ENCODE measurements around the gene PTPRN2. TPM values are rescaled to one million over a fixed set of nuclear protein-coding genes. Genes with fewer than 3 reads are reported as not detected.
"Not testable (repeated sequence)": the region's sequence is repeated elsewhere in the genome, so short reads cannot be mapped to it uniquely, and the experiment has no call there.

The PTPRN2 gene
- polyA plus RNA-seq, 4 donors, result 7.3 to 11.4 (median 8.0) TPM

- no peak for DNase-seq (ENCODE audit: low read depth in 4 of 4, low spot score in 2 of 4)
These were observed 225.6 kb downstream of the PTPRN2 start for GRCh38 chr7:158362001-158362400.

DNA sequence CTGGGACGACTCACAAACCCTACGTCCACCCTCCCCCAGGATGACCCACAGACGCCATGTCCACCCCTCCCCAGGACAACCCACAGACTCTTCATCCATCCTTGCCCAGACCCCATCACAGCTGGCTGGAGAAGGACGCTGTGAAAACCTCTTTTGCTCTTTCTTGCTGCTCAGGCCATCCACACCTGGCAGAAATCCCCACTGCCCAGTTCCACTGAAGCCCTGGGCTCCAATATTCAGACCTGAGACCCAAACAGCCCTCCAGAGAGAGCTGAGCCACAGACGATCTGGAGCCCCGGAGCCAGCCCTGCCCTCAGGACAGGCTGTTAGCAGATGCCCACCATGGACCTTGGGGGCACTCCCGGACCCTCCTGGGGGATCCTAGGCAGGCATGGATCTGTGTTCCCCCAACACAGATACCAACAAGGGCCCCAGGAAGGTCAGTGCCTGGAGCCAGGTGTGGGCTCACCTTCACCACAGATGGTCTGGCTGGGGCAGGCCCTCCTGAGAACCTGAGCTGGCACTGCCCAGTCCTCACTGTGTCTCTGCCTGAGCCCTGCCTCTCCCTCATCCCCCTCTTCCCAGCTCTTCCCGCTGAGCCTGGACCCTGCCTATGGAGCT is 226.2 kb downstream of the PTPRN2 start:
- DNase-seq (ENCODE audit: low read depth in 4 of 4, low spot score in 2 of 4), result no peak

DNA sequence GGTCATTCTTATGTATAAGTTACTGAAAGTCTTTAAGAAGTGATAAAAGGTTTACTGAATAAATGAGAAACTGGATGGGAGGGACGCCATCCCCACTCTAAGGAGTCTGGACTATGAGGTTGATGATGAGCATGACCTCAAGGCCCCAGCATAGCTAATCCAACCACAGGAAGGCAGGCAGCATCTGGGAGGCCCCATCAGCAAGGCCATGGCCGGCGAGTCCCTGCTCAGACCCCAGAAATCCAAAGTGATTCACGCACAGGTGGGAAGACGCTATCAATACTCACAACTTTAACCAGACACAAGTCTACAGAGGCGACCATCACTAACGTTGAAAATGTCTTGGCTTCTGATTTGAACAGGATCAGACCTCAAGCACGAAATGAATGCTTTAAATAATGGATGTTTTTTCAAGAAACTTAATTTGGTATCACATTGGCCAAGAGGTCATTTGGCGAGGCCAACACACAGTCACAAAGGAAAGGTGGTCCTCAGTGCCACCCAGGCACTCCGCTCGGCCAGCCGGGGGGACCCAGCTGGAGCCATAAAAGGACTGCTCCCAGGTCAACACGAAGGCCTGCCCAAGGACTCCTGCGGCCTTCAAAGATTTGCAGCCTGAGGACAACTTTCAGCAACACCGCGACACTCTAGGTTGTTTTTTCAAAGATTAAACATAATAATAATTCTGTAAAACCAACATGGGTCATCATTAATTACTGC is 228.5 kb downstream of the PTPRN2 start:
- DNase-seq (ENCODE audit: low read depth in 4 of 4, low spot score in 2 of 4), result no peak

DNA sequence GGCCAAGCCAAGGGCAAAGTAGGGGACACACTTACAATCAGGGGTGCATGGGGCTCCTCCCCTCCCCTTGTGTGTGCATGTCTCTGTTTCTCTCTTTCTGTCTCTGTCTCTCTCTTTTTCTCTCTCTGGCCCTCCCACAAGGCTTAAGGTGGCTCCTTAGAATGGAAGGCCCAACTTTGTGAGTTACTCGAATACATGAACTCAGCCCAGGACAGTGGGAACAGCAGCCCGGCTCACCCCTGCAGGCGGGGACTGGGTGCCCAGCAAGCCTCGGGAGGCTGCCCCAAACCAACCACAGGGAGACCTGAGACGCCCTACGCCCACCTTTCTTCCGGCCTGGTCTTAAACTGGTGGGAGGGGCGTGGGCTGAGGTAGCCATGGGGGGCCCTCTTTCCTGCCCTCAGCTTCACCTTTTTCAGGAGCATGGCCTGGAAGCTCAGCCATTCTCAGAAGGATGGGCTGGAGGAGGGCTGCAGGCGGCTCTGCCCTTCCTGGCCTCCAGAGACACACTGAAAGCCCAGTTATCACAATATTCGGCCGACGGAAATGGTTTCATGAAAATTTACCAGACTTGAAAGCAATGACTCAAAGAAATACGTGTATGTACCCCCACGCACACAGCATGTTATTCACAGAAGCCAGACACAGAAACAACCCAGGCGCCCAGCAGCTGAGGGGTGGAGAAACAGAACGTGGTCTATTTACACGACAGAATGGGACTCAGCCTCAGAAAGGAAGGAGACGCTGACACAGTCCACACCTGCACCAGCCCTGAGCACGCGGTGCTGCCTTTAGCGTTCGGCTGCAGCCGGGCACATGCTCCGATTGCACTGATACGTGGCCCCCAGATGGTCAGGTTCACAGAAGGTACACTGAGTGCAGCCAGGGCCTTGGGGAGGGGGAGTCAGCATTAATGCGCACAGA is 229.5 kb downstream of the PTPRN2 start:
- DNase-seq (ENCODE audit: low read depth in 4 of 4, low spot score in 2 of 4), result no peak

DNA sequence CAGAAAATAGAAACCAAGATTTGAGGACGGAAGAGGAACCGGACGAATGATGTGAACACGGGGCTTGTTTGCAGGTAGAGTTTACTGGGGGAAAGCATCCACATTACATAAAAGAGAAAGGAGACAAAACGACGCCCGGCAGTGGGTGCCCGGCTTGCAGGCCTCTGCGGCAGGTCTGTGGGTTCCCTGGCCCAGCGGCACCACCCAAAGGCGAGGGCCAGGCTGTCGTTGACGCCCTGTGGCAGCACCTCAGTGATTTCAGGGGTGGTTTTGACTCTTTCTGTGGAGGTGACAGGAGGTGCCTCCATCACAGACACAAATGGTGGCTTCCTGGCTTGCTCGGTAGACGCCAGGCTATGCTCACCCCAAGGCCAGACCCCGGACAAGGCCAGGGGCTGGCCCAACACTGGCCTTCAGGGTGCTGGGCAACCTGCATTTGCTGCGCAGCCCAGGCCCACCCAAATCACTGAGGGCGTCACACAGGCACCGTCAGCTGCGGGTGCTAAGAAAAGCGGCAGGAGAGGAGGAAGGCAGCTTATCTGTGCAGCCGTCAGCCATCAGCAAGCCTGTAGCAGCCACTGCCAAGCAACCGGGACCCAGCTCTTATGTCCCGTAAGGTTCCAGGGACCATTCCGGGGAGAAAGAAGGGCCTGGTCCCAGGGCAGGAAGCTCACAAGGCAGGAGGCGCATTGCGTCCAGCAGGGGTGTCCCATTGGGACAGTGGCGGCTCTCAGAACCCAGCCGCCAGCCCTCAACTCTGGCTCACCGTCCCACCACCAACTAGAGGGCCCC is 230.3 kb downstream of the PTPRN2 start:
- DNase-seq (ENCODE audit: low read depth in 4 of 4, low spot score in 2 of 4), result no peak

DNA sequence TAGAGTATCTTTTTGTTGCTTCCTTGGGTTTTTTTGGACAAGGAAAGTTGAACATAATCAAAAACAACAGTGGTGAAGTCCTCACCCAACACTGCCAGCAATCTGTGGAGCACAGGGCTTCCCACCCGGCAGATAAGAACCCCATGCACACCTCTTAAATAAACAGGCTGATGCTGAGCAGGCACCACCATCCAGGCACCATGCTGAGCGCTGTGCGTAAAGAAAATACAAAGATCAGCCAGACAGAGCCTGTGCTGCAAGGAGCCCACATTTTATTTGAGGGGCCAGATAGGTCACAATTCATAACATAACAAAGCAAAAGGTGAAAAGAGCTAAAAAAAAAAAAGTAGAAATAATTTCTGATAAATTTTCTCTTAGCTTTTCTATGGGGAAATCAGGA is 231.2 kb downstream of the PTPRN2 start:
- DNase-seq (ENCODE audit: low read depth in 4 of 4, low spot score in 2 of 4), result no peak

DNA sequence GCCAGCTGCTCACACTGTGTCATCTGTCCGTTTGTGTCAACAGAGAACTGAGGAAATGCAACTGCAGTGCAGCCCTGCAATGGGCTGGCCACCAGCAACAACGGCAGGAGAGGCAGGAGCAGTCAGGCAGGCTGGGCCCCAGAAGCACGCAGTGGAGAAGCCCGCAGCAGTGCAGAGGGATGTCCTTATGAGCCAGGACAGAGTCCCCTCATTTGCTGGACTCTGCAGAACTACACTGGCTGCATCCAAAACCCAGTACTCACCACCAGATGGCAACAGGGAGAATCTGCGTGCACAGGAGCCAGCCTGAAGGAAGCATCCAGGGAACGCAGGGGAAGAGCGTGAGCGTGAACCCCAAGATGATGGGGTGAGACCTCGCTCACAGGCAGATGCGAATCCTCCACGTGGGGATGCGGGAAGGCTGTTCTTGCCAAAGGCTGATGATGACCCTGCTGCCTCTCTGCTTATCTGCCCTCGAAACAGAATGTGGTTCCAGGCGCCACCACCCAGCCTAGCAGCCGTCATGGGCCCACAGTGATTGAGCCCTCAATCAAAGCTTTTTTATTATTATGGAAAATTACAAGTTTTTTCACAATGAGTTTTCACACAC is 232.1 kb downstream of the PTPRN2 start:
- DNase-seq (ENCODE audit: low read depth in 4 of 4, low spot score in 2 of 4), result no peak

- DNase-seq (ENCODE audit: low read depth in 4 of 4, low spot score in 2 of 4), result no peak
These were observed 232.8 kb downstream of the PTPRN2 start for GRCh38 chr7:158354861-158355260.

GRCh38 chr7:158353606-158354570 is 233.7 kb downstream of the PTPRN2 start:
- DNase-seq (ENCODE audit: low read depth in 4 of 4, low spot score in 2 of 4), result no peak

DNA sequence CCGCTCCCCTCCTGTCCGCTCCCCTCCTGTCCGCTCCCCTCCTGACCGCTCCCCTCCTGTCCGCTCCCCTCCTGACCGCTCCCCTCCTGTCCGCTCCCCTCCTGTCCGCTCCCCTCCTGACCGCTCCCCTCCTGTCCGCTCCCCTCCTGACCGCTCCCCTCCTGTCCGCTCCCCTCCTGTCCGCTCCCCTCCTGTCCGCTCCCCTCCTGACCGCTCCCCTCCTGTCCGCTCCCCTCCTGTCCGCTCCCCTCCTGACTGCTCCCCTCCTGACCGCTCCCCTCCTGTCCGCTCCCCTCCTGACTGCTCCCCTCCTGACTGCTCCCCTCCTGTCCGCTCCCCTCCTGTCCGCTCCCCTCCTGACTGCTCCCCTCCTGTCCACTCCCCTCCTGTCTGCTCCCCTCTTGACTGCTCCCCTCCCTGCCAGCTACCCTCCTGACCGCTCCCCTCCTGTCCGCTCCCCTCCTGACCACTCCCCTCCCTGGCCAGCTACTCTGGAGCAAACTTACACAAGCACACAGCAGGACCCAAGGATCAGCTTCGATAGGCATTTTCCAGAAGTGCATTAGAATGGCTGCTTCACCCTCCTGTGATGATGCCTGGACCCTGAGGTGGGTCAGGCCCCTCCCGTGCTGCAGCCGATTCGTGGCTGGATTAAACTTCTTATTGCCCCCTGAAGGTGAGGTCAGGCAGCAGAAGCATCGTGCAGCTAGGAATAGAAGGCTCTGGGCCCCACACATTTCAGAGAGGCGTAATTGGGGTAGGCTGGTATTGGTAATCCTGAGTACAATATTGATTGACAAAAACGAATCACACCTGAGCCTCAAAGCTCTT is 235.5 kb downstream of the PTPRN2 start:
- not testable (repeated sequence) for DNase-seq (ENCODE audit: low read depth in 4 of 4, low spot score in 2 of 4)

DNA sequence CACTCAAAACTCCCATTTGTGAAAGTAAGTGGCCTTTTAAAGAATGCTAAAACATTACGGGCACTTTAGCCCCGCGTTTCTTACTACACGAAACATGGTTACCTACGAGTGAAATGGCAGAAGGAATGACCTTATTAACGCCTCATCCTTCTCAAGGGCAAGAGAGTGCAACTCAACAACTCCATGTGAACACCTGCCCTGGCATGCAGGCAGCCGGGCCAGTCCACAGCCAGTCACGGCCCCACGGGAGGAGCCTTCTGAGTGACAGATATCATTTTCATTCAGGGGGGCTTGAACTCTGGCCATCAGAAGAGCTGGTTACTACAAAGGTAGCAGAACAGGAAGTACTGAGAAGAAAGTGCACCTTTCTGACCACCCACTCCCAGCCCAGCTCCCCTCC is 236.1 kb downstream of the PTPRN2 start:
- no peak for DNase-seq (ENCODE audit: low read depth in 4 of 4, low spot score in 2 of 4)

- DNase-seq (ENCODE audit: low read depth in 4 of 4, low spot score in 2 of 4), result no peak
These were observed 236.6 kb downstream of the PTPRN2 start for GRCh38 chr7:158351051-158351450.

GRCh38 chr7:158350166-158350900 is 237.3 kb downstream of the PTPRN2 start:
- DNase-seq (ENCODE audit: low read depth in 4 of 4, low spot score in 2 of 4), result no peak

DNA sequence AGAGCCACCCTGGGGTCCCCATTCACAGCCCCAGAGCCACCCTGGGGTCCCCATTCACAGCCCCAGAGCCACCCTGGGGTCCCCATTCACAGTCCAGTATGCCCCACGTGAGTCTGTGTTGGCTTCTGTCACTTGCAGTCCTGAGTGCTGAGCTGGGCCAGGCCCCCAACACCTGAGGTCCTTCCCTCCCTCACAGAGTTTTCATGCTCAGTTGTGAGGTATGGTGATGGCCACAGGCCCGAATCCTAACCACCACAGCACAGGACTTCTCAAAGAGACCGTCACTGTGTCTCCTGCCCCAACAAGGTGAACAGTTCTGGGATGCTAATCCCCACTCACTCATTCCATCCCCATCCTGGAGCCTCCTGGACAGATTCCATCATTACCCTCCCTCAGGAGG is 239.2 kb downstream of the PTPRN2 start:
- no peak for DNase-seq (ENCODE audit: low read depth in 4 of 4, low spot score in 2 of 4)

DNA sequence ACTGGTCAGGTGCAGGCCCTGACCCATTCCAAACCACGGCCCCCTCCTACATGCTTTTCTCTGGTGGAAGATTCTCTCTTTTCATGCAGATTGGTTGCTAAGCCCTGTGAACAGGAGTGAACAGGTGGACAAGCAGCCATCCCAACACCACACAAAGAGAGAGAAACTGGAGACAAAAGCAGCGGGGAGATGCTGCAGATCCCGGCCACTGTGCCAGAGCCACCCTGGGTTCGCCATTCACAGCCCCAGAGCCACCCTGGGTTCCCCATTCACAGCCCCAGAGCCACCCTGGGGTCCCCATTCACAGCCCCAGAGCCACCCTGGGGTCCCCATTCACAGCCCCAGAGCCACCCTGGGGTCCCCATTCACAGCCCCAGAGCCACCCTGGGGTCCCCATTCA is 239.6 kb downstream of the PTPRN2 start:
- not testable (repeated sequence) for DNase-seq (ENCODE audit: low read depth in 4 of 4, low spot score in 2 of 4)

DNA sequence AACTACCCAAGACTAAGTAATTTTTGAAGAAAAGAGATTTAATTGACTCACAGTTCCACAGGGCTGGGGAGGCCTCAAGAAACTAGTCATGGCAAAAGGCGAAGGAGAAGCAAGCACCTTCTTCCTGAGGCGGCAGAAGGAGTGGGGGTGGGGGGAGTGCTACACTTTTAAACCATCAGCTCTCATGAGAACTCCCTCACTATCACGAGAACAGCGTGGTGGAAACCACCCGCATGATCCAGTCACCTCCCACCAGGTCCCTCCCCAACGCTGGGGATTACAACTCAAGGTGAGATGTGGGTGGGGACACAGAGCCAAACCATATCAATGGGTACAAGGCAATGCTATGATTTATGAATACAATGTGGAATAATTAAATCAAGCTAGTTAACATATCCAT is 241.9 kb downstream of the PTPRN2 start:
- DNase-seq (ENCODE audit: low read depth in 4 of 4, low spot score in 2 of 4), result no peak

DNA sequence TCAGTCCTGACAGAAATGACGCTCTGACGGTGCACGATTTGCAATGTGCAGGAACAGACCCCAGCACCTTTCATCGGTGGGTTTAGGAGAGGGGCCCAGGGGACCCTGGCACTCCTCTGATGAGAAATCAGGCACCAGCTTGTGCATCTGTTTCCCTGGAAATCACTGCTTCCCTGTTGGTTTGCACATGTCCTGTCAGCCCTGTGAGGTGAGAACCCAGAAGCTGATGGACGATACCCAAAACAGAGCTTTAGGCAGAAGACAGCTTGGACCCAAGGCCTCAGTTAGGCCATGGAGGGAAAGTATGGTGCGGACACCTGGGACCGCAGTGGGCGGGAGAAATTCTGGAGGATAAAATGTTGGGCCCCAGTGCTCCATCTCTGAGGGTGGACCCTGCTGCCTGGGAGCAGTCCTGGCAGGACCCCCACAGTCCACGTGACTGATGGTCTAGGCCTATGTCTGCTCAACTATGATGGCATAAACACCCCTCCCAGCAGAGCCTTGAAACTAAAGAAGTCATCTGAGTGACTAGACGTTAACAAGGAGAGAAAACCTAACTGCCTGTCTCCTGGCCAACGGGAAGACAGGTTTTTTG is 242.8 kb downstream of the PTPRN2 start:
- DNase-seq (ENCODE audit: low read depth in 4 of 4, low spot score in 2 of 4), result no peak

Data from left renal cortex interstitium (tissue), 4 donors.